Measurements from ENCODE around the gene ZNF593. TPM values are rescaled to one million over a fixed set of nuclear protein-coding genes. Genes with fewer than 3 reads are reported as not detected.

ZNF593 gene
- total and polyA plus RNA-seq, 2 of the 13 experiments (the other 11 are each of a cell fraction or from before 2014, with no cell fraction given), result 37.3 to 55.8 TPM

- TF ChIP-seq, protein P1, sequence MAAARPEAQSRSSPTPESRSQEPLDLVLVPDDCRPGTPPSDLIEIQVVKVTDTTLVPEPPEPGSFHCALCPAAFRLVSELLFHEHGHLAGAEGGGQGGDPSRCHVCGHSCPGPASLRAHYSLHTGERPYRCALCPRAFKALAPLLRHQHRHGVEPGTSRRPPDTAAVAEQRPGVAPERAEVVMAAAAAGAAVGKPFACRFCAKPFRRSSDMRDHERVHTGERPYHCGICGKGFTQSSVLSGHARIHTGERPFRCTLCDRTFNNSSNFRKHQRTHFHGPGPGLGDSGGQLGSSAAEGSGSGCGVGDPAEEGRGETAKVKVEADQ (CRISPR knock-in tag; IDR thresholded peaks at IDR 0.05; ENCODE audit: borderline replicate concordance), result no peak
- TF ChIP-seq ZBTB2 (CRISPR knock-in tag; IDR thresholded peaks at IDR 0.05; ENCODE audit: low read depth) (no peak), ZNF616 (CRISPR knock-in tag; IDR thresholded peaks at IDR 0.05; ENCODE audit: low read depth) (no peak), FOXP1 (IDR thresholded peaks at IDR 0.05) (no peak), FOXP1 (CRISPR knock-in tag; IDR thresholded peaks at IDR 0.05) (no peak)
- TF ChIP-seq, protein P2, sequence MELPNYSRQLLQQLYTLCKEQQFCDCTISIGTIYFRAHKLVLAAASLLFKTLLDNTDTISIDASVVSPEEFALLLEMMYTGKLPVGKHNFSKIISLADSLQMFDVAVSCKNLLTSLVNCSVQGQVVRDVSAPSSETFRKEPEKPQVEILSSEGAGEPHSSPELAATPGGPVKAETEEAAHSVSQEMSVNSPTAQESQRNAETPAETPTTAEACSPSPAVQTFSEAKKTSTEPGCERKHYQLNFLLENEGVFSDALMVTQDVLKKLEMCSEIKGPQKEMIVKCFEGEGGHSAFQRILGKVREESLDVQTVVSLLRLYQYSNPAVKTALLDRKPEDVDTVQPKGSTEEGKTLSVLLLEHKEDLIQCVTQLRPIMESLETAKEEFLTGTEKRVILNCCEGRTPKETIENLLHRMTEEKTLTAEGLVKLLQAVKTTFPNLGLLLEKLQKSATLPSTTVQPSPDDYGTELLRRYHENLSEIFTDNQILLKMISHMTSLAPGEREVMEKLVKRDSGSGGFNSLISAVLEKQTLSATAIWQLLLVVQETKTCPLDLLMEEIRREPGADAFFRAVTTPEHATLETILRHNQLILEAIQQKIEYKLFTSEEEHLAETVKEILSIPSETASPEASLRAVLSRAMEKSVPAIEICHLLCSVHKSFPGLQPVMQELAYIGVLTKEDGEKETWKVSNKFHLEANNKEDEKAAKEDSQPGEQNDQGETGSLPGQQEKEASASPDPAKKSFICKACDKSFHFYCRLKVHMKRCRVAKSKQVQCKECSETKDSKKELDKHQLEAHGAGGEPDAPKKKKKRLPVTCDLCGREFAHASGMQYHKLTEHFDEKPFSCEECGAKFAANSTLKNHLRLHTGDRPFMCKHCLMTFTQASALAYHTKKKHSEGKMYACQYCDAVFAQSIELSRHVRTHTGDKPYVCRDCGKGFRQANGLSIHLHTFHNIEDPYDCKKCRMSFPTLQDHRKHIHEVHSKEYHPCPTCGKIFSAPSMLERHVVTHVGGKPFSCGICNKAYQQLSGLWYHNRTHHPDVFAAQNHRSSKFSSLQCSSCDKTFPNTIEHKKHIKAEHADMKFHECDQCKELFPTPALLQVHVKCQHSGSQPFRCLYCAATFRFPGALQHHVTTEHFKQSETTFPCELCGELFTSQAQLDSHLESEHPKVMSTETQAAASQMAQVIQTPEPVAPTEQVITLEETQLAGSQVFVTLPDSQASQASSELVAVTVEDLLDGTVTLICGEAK (IDR thresholded peaks at IDR 0.05), result no peak
- TF ChIP-seq, protein P2 (CRISPR knock-in tag; IDR thresholded peaks at IDR 0.05), result no peak
Measured at GRCh38 chr1:26159743-26160039, 10.0 kb upstream of the ZNF593 start (continued).
